GM21367 (cell line): ENCODE data around the gene CACNA1E.

Source experiments
- ATAC-seq: cut with Tn5 transposase; IDR thresholded peaks from one replicate; pipeline ENCODE4 v1.9.1; 2021; ENCODE audit not compliant: unreplicated experiment

The CACNA1E gene

DNA sequence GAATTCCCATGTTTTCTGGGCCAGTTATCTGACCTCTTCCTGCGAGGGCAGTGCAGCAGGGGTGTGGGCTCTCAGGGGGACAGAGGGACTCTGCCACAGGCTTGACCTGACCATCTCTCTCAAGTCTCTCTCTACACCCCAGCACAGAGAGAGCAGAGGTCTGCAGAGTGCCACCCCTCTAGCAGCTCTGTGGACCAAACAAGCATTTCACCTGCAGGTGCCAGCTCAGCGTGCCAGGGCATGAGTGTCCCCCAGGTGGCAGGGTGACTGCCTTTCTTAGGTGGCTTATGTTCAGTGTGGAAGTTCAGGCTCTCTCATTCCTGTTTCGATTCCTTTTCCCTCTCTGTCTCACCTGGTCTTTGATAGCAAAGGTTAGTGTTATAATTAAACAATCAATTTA, 191.3 kb downstream of the CACNA1E start:
- ATAC-seq, result no peak

DNA sequence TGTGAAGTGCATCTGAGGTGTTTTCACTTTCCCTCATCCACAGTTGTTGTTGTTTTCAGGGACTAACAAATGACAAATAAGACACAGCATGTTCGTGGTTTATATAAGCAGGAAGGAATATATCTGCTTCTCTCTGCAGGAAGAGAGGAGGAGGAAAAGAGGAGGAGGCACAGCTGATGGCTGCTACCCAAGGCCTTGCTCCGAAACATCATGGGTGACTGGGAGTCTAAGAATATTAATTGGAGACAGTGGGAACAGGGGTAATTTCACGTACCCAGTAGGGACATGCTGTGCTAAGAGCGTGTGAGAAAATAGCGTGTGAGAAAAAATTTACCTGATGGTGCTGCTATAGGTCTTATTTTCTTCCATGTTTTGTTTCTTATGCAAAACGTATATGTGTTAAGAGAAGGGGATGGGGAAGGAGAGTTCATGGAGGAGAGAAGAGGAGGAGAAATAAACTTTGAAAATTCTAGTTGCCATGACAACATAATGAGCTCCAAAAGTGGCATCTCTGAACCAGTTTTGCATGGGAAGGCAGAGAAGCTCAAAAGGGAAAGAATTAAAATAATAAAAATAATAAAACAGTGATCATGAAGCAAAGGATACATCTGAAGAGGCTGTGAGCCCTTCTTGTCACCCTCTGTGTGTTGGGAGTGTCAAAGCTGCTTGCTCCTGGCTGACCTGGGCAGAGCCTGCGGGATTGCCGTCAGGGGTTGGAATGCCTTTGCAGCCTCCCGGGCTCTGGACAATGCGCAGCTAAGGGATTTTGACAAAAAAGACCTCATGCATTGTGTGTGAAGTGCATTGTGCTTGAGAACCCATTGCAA, 192.0 kb downstream of the CACNA1E start:
- no peak for ATAC-seq

DNA sequence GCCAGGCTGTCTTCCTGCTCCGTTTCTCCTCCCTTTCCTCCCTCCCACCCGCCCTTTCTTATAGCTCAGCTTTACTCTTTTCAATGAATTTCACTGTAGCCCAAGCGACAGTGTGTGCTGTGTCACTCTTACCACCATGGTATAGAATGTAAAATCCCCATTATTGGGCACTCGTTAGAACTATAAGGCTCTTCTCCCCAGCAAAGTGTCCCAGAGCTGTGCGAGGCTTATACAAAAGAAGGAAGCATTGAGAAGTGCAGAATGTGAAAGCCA, 192.5 kb downstream of the CACNA1E start:
- no peak for ATAC-seq

DNA sequence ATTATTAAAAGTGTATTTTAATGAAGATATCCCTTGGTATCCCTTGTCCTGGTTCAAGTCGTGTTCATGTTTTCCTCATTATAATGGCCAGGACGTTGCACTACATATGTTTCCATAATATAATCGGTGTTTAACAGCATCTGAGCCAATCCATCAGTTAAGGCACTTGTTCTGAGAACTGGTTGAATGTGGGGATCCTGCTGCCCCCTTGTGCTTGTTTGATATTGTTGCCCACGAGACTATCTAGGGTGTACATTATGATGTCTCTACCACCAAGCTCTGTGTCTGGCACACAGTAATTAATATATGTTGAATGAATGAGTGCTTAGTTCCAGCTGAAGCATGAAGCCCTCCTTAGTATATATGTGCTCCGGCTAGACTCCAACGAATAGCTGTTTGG, 193.0 kb downstream of the CACNA1E start:
- no peak for ATAC-seq

DNA sequence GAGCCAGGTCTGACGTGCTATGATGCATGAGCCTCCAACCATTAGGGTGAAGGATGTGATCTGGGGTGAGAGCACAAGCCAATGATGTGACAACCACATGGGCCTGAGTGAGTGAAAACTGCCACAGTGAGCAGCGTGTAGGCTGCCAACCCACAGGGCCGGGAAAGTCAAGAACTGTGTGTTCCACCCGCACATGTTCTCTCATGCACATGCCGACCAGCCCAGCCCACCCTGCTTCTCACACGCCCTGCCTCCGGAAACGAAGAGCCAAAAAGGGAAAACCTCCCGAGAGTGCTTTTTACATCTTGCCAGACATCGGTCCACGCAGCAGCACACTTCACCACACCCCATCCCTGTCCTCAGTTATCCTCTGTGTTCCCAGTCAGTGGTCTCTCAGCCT, 197.0 kb downstream of the CACNA1E start:
- ATAC-seq, result no peak

DNA sequence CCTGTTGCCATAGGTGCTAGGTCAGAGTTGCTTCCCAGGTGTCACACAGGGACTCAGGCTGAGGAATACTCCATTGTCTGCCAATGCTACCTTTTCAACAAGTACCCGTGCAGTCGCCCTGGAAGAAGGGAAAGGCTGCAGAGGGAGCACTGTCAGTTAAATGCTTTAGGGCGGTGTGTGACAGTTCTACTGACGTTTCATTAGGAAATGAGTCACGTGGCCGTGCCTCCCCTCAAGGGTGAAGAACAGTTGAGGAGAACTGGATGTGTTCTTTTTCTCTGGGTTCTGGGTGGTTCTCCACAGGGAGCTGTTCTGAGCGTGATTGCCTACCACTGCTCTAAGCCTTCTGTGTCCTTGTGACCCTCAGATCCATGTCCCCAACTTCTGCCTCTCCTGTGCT, 197.6 kb downstream of the CACNA1E start:
- ATAC-seq, result no peak

DNA sequence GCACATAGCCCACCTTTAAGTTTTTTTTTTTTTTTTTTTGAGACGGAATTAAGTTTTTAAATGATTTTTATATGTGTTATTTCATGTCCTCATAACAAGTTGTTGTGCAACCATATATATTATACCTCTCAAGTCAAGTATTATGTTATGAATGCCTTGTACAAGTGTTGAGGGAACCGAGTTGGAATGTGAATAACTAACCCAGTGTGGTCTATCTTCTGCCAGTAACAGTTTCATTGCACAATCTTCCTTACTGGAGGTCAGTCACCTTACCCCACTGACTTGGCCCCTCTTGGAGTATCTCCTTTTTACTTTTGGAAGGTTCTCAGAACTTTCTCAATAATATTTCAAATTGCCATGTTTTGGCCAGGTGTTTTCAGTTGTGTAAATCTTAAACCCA, 201.9 kb downstream of the CACNA1E start:
- no peak for ATAC-seq

DNA sequence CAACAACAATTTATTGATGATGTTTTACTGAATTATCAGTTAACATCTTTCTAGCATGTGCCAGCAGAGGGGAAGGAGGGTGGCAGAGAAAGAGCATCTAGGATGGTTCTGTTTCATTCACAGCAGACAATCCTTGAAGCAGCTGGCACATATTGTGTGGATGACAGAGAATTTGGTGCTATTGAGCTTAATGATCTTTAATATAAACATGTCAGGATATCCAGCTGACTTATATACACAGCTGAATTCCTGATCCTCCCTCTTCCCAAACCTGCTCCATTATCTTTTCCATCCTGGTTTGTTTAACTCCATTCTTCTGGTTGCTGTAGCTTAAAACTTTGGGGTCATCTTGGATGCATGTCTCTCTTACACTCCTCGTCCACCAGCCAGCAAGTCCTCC, 218.6 kb downstream of the CACNA1E start:
- ATAC-seq, result no peak

DNA sequence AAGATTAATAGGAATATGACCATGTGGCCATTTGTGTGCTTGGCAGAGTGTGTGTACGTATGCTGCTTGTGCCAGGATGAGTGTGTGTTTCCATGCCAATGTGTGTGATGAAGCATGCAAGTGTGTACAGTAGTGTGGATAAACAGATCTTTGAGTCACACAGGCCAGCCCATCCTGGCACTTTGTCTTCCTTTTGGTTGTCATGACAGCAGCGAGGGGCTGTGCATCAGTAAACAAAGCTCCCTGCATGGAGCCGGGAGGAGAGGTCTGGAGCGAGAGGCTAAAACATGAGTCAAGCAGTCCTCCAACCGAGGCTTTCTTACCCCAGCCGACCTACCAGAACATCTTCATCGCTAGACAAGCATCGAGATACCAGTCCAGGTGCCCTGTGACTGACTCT, 221.2 kb downstream of the CACNA1E start:
- no peak for ATAC-seq

DNA sequence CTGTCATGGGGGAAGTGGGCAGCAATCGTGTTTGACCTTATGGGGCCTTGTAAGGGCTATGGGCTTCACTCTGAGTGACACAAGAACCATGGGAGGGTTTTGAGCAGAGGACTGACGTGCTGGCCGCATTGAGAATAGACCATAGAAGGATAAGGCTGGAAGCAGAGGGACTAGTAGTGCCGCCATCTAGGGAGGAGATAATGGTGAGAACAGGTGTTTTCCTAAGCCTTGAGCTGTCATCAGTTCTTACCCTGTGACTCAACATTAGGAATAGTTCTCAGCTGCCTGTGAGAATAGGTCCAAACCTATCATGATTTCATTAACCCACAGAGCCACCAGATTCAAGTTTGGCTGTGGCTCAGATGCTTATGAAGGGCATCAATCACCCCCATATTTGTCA, 228.5 kb downstream of the CACNA1E start:
- ATAC-seq, result no peak

DNA sequence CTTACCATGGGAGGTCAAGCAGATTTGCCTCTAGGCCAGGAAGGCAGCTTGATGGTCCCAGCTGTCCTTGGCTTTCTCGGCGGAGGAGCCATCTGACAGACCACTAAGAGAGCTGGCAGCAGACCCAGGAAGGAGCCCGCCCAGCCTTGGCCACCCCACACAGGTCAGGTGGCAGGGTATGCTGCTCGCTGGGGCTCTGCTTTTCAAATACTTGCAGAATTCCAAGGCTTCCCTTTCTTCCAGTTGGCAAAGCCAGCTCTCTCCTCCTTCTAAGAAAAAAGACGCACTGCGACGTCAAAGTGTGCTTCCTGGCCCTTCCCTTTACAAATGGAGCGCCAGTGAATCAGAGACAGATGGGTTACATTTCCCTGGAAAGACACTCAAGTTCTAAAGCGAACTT, 229.4 kb downstream of the CACNA1E start:
- ATAC-seq, result no peak

DNA sequence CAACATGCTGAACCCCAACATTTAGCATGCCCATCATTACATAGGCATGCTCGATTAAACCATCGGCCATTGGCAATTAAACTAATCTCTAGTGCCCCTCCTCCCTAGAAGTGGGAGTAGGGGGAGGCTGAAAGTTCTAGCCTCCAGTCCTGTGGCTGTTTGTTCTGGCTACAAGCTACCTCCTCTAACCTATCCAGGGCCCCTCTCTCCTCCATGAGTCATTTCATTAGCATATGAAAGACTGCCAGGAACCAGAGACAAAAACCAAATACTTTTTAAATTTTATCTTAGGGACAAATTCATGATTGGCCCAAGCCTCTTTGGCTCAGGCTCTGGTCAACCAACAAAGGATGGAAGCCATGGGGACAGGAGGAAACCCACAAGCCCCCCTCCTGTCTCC, 231.1 kb downstream of the CACNA1E start:
- ATAC-seq, result no peak

DNA sequence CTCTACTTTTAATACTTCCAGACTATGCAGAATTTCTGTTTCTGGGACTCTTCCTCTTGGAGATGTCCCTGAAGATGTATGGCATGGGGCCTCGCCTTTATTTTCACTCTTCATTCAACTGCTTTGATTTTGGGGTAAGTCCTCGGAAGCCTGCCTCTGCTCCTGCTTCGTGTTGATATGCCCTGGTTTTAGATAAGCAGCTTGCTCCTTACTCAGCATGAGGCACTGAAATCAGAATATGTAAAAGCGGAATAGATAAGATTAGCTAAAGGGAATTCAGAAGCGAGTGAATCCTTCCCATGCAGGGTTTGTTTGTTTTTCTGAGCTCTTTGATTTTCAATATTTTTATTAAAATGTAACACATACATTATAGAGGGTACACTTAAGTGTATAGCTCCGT, 234.7 kb downstream of the CACNA1E start:
- no peak for ATAC-seq

DNA sequence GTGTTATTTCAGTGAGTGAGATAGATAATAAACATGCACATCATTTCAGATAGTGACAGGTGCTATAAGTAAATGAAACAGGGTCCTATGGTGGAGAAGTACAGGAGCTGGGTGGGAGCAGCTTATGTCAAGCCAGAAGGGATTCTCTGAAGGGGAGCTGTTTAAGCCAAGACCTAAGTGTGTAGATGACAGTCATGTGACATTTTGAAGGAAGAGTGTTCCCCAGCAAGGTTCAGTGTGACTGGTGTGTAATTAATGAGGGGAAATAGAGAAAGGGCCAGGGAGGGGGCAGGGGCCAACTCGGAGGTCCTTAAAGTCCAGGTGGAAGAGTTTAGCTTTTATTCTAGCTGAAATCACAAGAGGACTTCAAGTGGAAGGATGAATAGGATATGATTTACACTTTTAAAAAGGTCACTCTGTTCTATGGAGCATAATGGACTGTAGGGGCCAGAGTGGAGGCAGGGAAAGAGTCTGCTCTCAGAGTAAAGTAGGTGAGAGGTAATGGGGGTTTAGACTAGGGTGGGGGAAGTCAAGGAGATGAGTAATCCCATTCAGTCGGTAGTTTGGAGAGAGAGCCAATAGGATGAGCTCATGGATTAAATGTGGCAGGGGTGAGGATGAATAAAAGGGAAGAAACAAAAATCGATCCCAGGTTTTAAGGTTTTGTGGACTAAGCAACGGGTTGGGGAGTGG, 243.1 kb downstream of the CACNA1E start:
- no peak for ATAC-seq

DNA sequence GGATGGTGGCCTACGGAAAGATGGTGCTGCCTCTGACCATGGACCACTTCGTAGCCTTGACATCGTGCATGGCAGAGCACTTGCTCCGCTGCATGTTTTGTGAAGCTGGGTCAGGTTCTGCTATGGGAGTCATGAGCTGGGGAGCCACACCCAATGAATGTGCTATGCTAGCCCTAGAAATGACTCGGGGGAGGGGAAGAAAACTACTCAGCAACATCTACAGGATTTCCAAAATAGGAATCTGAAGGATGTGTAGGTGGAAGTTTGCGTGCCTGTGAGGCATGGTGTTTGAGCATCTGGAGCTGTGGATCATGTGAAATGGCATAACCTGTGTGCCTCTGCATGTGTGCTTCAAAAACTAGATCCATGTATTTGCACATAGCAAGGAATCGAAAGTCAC, 247.3 kb downstream of the CACNA1E start:
- ATAC-seq, result no peak

DNA sequence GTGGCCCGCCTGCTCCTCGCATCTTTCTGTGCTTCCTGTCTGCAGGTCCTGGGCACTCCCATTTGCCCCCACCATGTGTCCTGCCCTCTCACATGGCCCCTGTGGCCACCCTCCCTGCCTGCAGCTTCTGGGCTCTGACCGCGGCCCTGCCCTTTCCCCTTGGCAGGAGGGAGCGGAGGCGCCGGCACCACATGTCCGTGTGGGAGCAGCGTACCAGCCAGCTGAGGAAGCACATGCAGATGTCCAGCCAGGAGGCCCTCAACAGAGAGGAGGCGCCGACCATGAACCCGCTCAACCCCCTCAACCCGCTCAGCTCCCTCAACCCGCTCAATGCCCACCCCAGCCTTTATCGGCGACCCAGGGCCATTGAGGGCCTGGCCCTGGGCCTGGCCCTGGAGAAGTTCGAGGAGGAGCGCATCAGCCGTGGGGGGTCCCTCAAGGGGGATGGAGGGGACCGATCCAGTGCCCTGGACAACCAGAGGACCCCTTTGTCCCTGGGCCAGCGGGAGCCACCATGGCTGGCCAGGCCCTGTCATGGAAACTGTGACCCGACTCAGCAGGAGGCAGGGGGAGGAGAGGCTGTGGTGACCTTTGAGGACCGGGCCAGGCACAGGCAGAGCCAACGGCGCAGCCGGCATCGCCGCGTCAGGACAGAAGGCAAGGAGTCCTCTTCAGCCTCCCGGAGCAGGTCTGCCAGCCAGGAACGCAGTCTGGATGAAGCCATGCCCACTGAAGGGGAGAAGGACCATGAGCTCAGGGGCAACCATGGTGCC, 249.1 kb downstream of the CACNA1E start:
- no peak for ATAC-seq

DNA sequence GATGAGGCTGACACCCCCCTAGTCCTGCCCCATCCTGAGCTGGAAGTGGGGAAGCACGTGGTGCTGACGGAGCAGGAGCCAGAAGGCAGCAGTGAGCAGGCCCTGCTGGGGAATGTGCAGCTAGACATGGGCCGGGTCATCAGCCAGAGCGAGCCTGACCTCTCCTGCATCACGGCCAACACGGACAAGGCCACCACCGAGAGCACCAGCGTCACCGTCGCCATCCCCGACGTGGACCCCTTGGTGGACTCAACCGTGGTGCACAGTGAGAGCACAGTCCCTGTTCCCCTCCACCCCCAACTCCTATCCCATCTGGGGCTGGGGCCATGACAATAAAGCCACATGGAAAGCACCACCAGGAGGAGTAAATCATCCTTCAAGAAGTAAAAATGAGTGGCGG, 250.2 kb downstream of the CACNA1E start:
- no peak for ATAC-seq

DNA sequence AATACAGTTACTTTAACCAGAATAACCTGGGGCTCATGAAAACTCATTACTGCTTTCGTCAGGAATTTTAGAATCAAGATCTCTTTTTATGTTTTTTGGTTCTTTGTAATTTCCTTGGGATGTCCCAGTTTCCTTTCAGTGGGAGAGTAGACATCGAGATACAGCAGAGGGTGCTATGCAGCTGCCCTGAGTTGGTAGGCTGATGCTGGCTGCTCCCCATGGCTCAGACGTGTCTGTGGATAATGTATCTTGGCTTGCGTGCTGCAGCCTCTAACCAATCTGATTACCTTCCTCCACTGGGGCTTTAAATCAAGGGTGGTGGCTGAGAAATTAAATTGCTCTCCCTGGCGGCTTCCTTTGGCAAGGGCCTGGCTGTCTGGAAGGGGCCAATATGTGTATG, 253.7 kb downstream of the CACNA1E start:
- no peak for ATAC-seq

DNA sequence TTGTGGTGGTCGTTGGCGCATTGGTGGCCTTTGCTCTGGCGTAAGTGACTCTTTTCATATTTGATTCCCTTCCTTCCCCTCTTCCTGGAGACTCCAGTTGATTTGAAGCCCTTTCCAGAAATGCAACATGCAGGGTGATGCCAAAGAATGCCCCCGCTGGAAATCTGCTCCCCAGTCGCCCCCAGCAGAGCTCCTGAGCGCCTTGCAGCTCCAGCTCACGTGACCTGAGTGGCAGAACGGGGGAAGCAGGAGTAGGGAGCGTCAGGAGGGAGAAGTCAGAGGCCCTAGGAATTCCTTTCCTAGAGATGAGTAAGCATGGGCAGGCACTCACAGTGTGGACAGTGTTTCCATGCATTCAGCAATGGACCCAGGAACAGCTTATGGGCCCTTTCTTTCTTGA, 255.9 kb downstream of the CACNA1E start:
- no peak for ATAC-seq

DNA sequence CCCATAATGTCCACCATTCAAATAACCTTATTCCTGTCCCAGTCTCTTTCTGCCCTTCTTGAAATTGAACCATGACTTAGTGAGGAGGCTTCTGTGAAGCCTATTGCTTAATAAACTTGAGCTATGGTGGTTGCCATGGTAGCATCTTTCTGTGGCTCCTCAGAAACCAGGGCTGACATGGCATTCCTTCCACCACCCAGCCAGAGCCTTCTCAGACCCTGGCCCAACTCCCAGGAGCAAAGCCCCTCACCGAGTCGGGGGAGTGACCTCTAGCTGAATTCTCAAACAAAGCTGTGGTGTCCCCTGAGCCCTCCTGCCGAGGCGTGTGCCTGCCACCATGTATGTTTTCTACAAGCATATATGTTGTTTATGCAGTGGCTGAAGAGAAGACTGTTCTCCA, 259.1 kb downstream of the CACNA1E start:
- no peak for ATAC-seq

DNA sequence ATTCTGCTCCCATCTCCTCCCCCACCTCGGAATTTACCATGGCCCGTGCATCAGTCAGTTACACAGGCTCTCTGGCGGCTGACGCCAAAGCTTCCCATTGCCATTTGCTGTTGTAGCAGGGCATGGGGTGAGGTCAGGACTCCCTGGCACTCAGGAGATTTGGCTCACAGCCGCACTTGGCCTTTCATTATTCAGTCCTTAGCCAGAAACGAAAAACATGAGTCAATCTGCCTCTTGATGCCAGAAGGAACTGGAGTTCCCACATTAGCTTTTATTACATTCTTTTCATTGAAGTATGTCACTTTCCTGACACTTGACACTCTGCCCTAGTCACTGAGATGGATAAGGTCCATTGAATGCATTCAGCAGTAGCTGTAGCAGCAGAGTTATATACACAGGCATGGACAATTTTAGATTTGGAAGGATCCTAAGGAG, 260.6 kb downstream of the CACNA1E start:
- no peak for ATAC-seq

DNA sequence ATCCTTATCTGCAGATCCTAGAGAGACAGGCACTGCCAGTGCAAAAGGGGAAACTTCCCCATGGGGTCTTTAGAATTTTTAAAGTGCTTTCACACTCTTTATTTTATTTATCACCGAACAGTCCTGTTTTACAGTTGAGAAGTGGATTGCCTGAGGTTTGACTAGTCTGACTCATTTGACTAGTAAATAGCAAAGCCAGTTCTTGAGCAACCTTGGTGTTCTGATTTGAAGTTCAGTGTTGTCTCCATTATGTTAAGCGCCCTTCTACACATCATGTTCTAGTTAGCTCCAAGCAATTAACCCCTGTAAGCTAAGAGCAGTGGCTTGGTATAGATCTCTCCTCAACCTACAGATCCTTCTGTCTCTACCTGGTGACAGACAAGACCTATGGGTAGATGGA, 262.9 kb downstream of the CACNA1E start:
- ATAC-seq, result no peak
